HG02610 (cell line): ENCODE results near the gene ACBD4.

Experiments used
- ATAC-seq: cut with Tn5 transposase; IDR thresholded peaks from one replicate; pipeline ENCODE4 v1.9.1; 2021; ENCODE audit warnings: mild to moderate bottlenecking, moderate library complexity; ENCODE audit not compliant: unreplicated experiment

Gene ACBD4

GRCh38 chr17:45132572-45133463 lies 2.7 kb upstream of the ACBD4 start:
- peak; percentile 36 for ATAC-seq

DNA sequence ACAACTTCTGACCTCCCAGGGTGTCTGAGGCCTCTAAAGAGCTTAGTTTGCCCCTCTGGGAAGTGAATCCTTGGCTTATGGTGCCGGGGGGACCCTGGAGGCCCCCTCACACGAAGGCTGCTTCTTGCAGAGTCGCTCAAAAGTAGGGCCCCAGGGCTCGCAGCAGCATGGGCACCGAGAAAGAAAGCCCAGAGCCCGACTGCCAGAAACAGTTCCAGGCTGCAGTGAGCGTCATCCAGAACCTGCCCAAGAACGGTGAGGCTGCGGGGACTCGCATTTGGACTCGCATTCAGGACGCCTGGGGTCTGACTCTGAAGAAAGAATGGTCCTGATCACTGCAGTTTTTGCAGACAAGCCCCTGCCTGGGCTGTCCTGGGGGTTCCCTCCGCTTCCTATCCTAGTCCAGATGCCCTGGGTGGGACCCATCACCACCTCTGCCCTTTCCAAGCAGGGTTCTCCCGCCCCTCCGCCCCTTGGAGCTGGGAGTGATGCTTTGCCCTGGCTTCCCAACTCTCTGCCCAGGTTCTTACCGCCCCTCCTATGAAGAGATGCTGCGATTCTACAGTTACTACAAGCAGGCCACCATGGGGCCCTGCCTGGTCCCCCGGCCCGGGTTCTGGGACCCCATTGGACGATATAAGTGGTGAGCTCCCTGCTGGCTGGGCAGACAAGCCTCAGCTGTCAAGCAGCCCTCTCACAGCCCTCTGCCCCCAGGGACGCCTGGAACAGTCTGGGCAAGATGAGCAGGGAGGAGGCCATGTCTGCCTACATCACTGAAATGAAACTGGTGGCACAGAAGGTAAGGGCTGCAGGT lies 698 bp downstream of the ACBD4 start:
- ATAC-seq = no peak

DNA sequence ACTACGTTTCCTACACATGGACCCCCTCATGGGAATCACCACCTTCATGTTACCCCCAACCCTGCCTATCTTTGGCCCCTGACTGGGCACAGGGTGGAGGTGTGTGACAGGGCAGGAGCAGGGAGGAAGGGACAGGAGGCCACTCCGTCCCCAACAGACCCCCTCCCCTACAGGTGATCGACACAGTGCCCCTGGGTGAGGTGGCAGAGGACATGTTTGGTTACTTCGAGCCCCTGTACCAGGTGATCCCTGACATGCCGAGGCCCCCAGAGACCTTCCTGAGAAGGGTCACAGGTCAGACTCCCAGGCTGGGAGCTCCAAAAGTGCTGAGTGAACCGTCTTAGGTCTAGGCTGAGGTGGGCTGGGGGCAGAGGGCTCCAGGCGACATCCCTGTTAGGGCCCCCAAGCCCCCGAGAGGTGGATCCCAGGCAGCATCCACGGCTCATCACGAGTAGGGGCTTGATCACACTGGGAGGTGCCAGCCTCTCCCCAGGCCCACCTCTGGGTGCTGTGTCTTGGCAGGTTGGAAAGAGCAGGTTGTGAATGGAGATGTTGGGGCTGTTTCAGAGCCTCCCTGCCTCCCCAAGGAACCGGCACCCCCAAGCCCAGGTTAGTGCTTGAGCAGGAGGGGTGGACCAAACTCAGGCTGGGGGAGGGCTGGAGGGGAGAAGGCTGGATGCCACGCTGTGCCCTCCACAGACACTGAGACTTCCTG lies 1.5 kb downstream of the ACBD4 start:
- ATAC-seq = no peak

DNA sequence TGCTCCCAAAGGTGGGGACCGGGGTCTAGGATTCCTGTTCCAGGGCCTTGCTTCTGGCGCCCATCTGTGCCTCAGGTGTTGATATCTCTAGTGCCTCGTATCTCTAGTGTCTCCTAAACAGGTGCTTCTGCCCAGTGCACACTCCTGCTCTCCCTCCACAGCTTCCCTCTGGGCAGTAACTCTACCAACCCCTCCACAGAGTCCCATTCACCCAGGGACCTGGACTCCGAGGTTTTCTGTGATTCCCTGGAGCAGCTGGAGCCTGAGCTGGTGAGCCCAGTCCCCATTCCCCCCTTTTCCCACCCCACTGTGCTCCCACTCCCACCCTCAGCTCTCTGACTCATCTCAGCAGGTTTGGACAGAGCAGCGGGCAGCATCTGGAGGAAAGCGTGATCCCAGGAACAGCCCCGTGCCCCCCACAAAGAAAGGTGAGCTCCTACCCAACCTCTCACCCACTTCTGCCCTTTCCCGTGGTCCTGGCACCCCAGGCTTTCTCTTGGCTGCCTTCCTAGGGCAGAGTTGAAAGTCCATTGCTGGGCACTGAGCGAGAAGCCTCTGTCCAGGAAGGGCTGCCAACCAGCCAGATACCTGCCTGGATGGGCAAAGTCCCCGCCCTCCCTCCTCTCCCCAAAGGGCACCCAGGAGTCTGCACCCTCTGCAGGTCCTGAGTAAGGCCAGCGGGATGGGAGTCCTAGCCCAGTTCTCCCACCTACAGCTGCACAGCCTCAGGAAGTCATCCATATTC lies 2.2 kb downstream of the ACBD4 start:
- ATAC-seq = no peak

DNA sequence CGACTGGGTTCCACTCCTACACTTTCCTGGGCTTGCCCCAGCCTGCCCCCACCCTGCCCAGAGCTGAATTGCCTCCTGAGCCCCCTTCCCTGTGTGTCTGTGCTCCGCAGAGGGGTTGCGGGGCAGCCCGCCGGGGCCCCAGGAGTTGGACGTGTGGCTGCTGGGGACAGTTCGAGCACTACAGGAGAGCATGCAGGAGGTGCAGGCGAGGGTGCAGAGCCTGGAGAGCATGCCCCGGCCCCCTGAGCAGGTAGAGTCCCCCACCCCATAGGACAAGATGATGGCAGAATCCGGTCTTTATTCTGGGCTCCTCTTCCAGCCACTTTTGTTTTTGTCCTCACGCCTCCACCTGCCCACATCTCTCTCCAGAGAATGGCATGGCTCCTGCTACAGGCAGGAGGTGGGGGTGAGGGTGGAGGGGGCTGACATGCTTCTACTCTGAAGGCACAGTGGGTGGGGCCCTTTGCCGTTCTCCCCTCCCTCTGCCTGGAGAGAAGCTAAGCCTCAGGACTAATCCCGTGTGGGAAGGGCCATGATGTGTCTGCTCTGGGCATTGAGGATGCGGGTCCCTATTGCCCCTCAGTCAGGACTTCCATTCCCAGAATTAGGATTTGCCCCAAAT lies 3.5 kb downstream of the ACBD4 start:
- ATAC-seq = no peak

DNA sequence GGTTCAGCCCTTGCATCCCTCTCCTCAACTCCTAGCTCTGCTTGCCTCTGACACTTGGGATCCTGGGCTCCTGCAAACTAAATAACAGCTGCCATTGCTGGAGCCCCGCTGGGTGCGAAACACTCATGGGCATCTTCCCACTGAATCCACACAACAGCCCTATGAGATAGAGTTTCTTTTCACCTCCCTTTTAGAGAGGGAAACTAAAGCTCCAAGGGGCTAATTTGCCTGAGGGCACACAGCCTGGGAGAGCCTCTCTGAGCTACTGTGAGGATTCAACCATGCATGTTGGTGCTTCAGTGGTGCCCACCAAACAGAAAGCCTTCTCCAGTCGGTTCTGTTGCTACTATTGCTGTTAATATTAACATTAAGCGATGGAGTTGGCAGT lies 4.0 kb downstream of the ACBD4 start:
- no peak for ATAC-seq

DNA sequence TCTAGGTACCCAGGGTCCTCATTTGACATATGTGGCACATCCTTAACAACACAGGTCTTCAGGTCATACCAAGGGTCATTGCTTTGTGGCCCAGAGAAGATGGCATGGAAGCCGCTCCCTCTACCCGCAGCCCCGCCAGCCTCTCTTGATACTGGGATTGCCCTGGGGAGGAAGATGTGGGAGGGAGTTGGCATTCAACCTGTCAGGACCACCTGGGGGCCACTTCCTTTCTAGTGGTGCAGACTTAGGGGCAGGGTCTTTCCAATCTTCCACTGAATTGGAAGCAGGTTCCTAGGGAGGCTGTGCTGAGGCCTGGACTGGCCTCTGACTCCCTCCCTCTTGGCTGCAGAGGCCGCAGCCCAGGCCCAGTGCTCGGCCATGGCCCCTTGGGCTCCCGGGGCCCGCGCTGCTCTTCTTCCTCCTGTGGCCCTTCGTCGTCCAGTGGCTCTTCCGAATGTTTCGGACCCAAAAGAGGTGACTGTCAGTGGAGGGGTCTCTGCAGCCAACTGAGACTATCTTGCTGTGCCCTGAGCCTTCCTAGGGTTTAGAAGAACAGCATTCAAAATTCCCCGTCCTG lies 7.7 kb downstream of the ACBD4 start:
- no peak for ATAC-seq

DNA sequence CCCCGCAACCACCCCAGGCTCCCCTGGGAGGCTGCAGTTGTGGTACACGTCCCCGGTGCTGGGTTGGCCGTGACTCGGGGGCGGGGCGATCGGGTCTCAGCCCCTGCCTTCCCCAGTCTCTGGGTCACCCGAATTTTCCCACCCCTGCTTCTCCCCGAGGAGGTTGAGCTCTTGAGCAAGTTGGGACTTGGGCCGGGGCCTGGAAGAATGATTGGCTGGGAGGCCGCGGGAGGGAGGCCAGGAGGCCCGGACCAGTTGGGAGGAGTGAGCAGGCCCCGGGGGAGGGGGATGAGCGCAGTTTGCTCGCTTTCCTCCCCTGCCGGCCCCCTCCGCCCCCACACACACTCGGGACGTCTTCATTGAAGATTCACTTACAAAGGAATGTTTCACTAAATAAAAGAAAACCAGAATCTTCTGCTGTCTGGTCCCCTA lies 8.3 kb downstream of the ACBD4 start:
- no peak for ATAC-seq

GRCh38 chr17:45144199-45145034 lies 8.9 kb downstream of the ACBD4 start:
- ATAC-seq = no peak

GRCh38 chr17:45145035-45145389 lies 9.5 kb downstream of the ACBD4 start:
- no peak for ATAC-seq

DNA sequence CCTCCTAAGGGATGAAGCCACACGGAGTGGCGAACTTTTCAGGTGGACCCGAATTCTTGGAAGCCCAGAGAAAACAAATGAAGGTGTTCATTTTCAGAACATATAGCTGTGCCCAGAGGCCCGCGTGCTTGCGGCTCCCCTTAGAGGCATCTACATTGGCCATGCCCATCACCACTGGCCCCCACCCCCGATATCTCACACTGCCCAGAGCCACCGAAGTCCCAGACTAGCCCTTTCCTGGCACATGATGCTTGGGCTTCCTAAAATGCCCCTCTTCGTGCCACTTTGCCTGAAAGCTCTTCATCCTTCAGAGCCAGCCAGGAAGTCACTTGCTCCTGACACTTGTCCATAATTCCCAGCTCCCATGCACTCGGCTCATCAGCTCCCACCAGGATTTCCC lies 10.7 kb downstream of the ACBD4 start:
- no peak for ATAC-seq

GRCh38 chr17:45146592-45146889 lies 11.1 kb downstream of the ACBD4 start:
- ATAC-seq = no peak

- ATAC-seq = no peak
Measured at GRCh38 chr17:45146890-45147580, 11.5 kb downstream of the ACBD4 start.

DNA sequence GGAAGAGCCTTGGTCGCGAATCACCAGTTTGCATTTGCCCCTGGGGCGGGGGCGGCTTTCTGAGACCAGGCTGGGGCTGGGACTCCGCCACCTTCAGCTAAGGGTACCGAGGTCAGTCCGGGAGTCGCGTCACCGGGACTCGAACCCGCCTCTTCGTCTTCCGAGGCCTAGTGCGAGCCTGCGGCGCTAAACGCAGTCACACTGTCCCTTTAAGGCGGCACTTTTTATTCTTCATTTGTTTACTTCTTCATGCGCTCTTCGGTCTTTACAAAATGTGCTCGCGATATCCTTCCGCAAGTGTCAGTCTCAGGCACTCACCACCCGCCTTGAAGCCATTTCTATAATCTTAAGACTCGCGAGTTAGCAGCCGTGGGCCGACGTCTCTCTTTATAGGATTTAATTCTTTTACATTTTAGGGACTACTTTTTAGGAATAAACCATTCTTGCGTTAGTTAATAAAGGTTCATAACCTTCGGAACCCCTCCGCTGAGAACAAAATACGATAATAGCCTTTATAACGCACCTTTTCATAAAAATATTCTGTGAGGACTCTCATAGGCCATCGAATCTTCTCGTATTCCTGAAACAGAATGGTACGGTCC lies 12.2 kb downstream of the ACBD4 start:
- ATAC-seq = no peak

DNA sequence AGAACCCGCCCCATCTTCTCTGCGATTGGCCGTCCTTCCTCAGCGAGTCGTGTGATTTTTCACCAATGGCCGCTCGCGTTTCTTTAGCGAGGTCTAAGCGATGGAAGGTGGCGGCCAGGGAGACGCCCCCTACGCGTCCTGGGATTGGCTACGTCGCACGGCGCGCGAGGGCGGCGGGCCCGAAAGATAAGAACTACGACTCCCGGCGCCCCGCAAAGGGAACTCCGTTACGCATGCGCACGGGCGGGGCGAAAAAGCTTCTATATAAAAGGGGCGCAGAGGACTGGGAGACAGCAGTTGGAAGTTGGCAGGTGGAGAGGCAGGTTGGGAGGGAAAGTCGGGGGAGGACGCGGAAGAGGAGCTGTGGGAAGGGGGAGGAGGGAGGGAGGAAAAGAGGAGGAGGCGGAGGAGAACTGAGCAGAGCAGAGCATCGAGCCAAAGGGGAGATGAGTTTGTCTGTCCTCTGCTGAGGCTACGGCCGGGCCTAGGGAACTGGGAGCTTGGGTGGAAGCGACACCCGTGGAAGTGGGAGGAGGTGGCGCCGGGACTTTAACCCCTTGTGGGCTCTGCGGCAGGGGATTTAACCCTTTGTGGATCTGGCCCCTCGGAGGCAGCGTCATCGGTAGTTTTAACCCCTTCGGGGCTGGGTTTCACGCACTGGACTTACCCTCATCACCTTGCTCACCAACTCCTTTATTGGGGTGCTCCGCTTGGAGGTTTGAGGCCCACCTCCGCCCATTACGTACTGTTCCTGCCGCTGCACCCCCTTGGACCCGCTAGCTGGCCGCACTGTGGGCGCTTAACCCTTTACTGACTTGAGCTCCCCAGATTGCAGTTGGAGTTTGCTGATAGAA lies 12.9 kb downstream of the ACBD4 start, which contains the start of gene HEXIM1:
TSS of gene HEXIM1 (plus strand) at position 293 of the 854 bp plus-strand sequence. CDS start 716 bp downstream, outside the sequence.
- peak; percentile 72 for ATAC-seq

DNA sequence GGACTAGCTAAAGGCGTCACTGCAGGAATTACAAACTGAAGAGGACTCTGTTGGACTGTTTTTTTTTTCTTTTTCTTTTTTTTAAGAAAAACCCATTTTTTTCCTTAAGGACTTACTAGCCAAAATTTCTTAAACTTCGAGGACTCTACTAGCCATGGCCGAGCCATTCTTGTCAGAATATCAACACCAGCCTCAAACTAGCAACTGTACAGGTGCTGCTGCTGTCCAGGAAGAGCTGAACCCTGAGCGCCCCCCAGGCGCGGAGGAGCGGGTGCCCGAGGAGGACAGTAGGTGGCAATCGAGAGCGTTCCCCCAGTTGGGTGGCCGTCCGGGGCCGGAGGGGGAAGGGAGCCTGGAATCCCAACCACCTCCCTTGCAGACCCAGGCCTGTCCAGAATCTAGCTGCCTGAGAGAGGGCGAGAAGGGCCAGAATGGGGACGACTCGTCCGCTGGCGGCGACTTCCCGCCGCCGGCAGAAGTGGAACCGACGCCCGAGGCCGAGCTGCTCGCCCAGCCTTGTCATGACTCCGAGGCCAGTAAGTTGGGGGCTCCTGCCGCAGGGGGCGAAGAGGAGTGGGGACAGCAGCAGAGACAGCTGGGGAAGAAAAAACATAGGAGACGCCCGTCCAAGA lies 13.7 kb downstream of the ACBD4 start:
- peak; percentile 21 for ATAC-seq
